ENCODE measurements around the gene RCE1.

Gene RCE1

GRCh38 chr11:66848671-66849500, 5.6 kb downstream of the RCE1 start:
- Histone ChIP-seq H3K14ac (ENCODE audit: low read length) (no peak overlapping the region), H3K79me1 (ENCODE audit: low read depth, low read length) (peaks cover 16% of the 10 kb centered on the region), H3K27me3 (ENCODE audit: control insufficient read depth in 3 of 3, insufficient read depth in 3 of 3, low read depth in 1 of 3, low read length in 3 of 3) (no peaks in the 10 kb centered on the region), H3K9me3 (replicated peaks in 1 of 2; ENCODE audit: control insufficient read depth in 2 of 2, insufficient read depth in 1 of 2, low read depth in 1 of 2, low read length in 2 of 2) (no peaks in the 10 kb centered on the region), H3K18ac (ENCODE audit: low read length) (no peak overlapping the region), H3K23ac (ENCODE audit: low read depth, low read length, poor library complexity) (no peak overlapping the region), H2AFZ (ENCODE audit: low read length) (no peak overlapping the region), H2BK12ac (ENCODE audit: low read length) (no peak overlapping the region), H3K4me2 (ENCODE audit: insufficient read depth, low read length, poor library complexity, severe bottlenecking) (no peak overlapping the region), H4K91ac (ENCODE audit: low read depth, low read length, poor library complexity) (no peak overlapping the region), H2BK15ac (ENCODE audit: low read length) (no peak overlapping the region), H3K36me3 (replicated peaks in 1 of 2; ENCODE audit: control insufficient read depth in 2 of 2, insufficient read depth in 2 of 2, low read length in 2 of 2) (peaks cover 33 to 55% of the 10 kb centered on the region in 2 donors), H2AK5ac (ENCODE audit: low read depth, low read length) (peak overlapping the region; percentile 21), H3K27ac (replicated peaks; ENCODE audit: low read length) (no peak overlapping the region), H4K8ac (ENCODE audit: low read depth, low read length) (no peak overlapping the region), H3K4me1 (ENCODE audit: control insufficient read depth in 2 of 2, insufficient read depth in 1 of 2, low read depth in 1 of 2, low read length in 2 of 2) (peaks cover 5 to 7% of the 10 kb centered on the region in 2 donors), H2BK5ac (ENCODE audit: low read length) (peak overlapping the region; percentile 24), H2BK120ac (ENCODE audit: low read depth, low read length) (no peak overlapping the region), H3K4ac (ENCODE audit: low read length) (no peak overlapping the region), H3K9ac (ENCODE audit: low read depth, low read length, poor library complexity) (no peak overlapping the region), H3K4me3 (ENCODE audit: low read length in 2 of 2) (no peak overlapping the region)
- no peak for DNase-seq (ENCODE audit: low spot score)
- no CpG with 5 or more reads among the region's 28 CpGs for WGBS, 2 donors (ENCODE audit: extremely low coverage in 2 of 2, insufficient read length in 2 of 2, insufficient replicate concordance in 1 of 2)

- peaks cover 9% of the 10 kb centered on the region for H3K79me1 ChIP-seq (ENCODE audit: low read depth, low read length)
- no CpG with 5 or more reads among the region's 22 CpGs for WGBS, 2 donors (ENCODE audit: extremely low coverage in 2 of 2, insufficient read length in 2 of 2, insufficient replicate concordance in 1 of 2)
- no peak overlapping the region for H4K91ac ChIP-seq (ENCODE audit: low read depth, low read length, poor library complexity)
- peak overlapping the region; percentile 24 for H2BK5ac ChIP-seq (ENCODE audit: low read length)
- H3K9ac ChIP-seq (ENCODE audit: low read depth, low read length, poor library complexity), result no peak overlapping the region
- no peaks in the 10 kb centered on the region for H3K9me3 ChIP-seq (replicated peaks in 1 of 2; ENCODE audit: control insufficient read depth in 2 of 2, insufficient read depth in 1 of 2, low read depth in 1 of 2, low read length in 2 of 2)
- DNase-seq (ENCODE audit: low spot score), result no peak
- H3K36me3 ChIP-seq (replicated peaks in 1 of 2; ENCODE audit: control insufficient read depth in 2 of 2, insufficient read depth in 2 of 2, low read length in 2 of 2), result peaks cover 30 to 50% of the 10 kb centered on the region in 2 donors
- H4K8ac ChIP-seq (ENCODE audit: low read depth, low read length), result no peak overlapping the region
- no peak overlapping the region for H2AK5ac ChIP-seq (ENCODE audit: low read depth, low read length)
- no peak overlapping the region for H2BK12ac ChIP-seq (ENCODE audit: low read length)
- H2BK15ac ChIP-seq (ENCODE audit: low read length), result no peak overlapping the region
- H3K4me1 ChIP-seq (ENCODE audit: control insufficient read depth in 2 of 2, insufficient read depth in 1 of 2, low read depth in 1 of 2, low read length in 2 of 2), result no peaks in the 10 kb centered on the region
- no peak overlapping the region for H3K14ac ChIP-seq (ENCODE audit: low read length)
- H3K27me3 ChIP-seq (ENCODE audit: control insufficient read depth in 3 of 3, insufficient read depth in 3 of 3, low read depth in 1 of 3, low read length in 3 of 3), result no peaks in the 10 kb centered on the region
- H3K18ac ChIP-seq (ENCODE audit: low read length), result no peak overlapping the region
- H3K27ac ChIP-seq (replicated peaks; ENCODE audit: low read length), result no peak overlapping the region
- no peak overlapping the region for H3K4me2 ChIP-seq (ENCODE audit: insufficient read depth, low read length, poor library complexity, severe bottlenecking)
- H2BK120ac ChIP-seq (ENCODE audit: low read depth, low read length), result no peak overlapping the region
- no peak overlapping the region for H3K4ac ChIP-seq (ENCODE audit: low read length)
- no peak overlapping the region for H3K4me3 ChIP-seq (ENCODE audit: low read length in 2 of 2)
- H2AFZ ChIP-seq (ENCODE audit: low read length), result no peak overlapping the region
- H3K23ac ChIP-seq (ENCODE audit: low read depth, low read length, poor library complexity), result peak overlapping the region; percentile 93
Observed at GRCh38 chr11:66849501-66850234, 6.4 kb downstream of the RCE1 start.

DNA sequence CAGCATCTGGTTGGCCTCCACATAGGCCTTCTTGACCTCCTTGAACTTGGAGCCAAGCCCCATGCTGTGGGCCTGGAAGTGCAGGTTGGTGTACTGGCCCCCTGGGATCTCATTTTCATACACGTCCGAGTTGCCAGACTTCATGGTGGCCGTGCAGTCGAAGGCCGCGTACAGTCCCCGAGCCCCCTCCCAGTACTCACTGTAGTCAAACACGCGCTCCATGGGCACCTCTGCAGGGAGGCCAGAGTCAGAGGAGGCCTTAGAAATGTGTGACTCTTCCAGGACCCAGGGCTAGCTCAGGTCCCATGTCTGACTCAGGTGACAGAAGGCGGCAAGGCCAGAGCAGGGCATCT, 7.0 kb downstream of the RCE1 start:
- no peaks in the 10 kb centered on the region for H3K27me3 ChIP-seq (ENCODE audit: control insufficient read depth in 3 of 3, insufficient read depth in 3 of 3, low read depth in 1 of 3, low read length in 3 of 3)

DNA sequence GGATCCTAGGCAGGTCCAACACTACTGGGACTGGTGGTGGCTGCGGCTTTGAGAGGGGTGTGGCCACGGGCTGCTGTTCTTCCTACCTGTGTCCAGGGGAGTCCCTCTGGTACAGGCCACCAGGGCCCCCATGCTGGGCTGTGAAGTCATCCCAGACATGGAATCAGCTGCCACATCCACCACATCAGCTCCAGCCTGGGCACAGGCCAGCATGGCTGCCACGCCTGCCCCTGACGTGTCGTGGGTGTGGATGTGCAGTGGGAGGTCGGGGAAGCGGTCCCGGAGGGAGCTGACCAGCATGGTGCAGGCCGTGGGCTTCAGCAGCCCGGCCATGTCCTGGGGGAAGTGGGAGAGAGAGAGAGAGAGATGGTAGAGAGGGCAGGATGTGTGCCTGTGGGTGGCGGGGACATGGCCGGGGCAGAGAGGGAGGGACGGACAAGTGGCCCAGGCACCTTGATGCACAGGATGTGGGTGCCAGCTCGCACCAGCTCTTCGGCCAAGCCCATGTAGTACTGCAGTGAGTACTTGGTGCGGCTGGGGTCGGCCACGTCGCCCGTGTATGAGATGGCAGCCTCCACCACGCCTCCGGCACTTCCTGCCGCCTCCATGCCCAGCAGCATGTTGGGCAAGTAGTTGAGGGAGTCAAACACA, 7.5 kb downstream of the RCE1 start:
- no peak overlapping the region for H3K4me3 ChIP-seq (ENCODE audit: low read length in 2 of 2)
- peak overlapping the region; percentile 46 for H2AK5ac ChIP-seq (ENCODE audit: low read depth, low read length)
- H3K23ac ChIP-seq (ENCODE audit: low read depth, low read length, poor library complexity), result peak overlapping the region; percentile 80
- peaks cover 4% of the 10 kb centered on the region for H3K79me1 ChIP-seq (ENCODE audit: low read depth, low read length)
- no peak overlapping the region for H3K4me2 ChIP-seq (ENCODE audit: insufficient read depth, low read length, poor library complexity, severe bottlenecking)
- no peak overlapping the region for H3K14ac ChIP-seq (ENCODE audit: low read length)
- no peak overlapping the region for H2AFZ ChIP-seq (ENCODE audit: low read length)
- H3K4me1 ChIP-seq (ENCODE audit: control insufficient read depth in 2 of 2, insufficient read depth in 1 of 2, low read depth in 1 of 2, low read length in 2 of 2), result peaks cover 3 to 7% of the 10 kb centered on the region in 2 donors
- no peak overlapping the region for H2BK120ac ChIP-seq (ENCODE audit: low read depth, low read length)
- no peak overlapping the region for H4K8ac ChIP-seq (ENCODE audit: low read depth, low read length)
- H3K4ac ChIP-seq (ENCODE audit: low read length), result no peak overlapping the region
- WGBS, 2 donors (ENCODE audit: extremely low coverage in 2 of 2, insufficient read length in 2 of 2, insufficient replicate concordance in 1 of 2), result no CpG with 5 or more reads among the region's 23 CpGs
- no peak overlapping the region for H2BK15ac ChIP-seq (ENCODE audit: low read length)
- H3K36me3 ChIP-seq (replicated peaks in 1 of 2; ENCODE audit: control insufficient read depth in 2 of 2, insufficient read depth in 2 of 2, low read length in 2 of 2), result peaks cover 20 to 39% of the 10 kb centered on the region in 2 donors
- no peak overlapping the region for H3K27ac ChIP-seq (replicated peaks; ENCODE audit: low read length)
- no peaks in the 10 kb centered on the region for H3K27me3 ChIP-seq (ENCODE audit: control insufficient read depth in 3 of 3, insufficient read depth in 3 of 3, low read depth in 1 of 3, low read length in 3 of 3)
- H3K9ac ChIP-seq (ENCODE audit: low read depth, low read length, poor library complexity), result no peak overlapping the region
- H4K91ac ChIP-seq (ENCODE audit: low read depth, low read length, poor library complexity), result no peak overlapping the region
- no peak for DNase-seq (ENCODE audit: low spot score)
- no peaks in the 10 kb centered on the region for H3K9me3 ChIP-seq (replicated peaks in 1 of 2; ENCODE audit: control insufficient read depth in 2 of 2, insufficient read depth in 1 of 2, low read depth in 1 of 2, low read length in 2 of 2)
- no peak overlapping the region for H2BK5ac ChIP-seq (ENCODE audit: low read length)
- H3K18ac ChIP-seq (ENCODE audit: low read length), result no peak overlapping the region
- peak overlapping the region; percentile 41 for H2BK12ac ChIP-seq (ENCODE audit: low read length)

More for the DNA sequence above, 7.0 kb downstream of the RCE1 start:
- no peak overlapping the region for H3K27ac ChIP-seq (replicated peaks; ENCODE audit: low read length)
- no peak overlapping the region for H3K18ac ChIP-seq (ENCODE audit: low read length)
- no peak for DNase-seq (ENCODE audit: low spot score)
- no peak overlapping the region for H3K14ac ChIP-seq (ENCODE audit: low read length)
- no peak overlapping the region for H3K9ac ChIP-seq (ENCODE audit: low read depth, low read length, poor library complexity)
- H3K79me1 ChIP-seq (ENCODE audit: low read depth, low read length), result peaks cover 4% of the 10 kb centered on the region
- H2BK15ac ChIP-seq (ENCODE audit: low read length), result no peak overlapping the region
- H3K4me1 ChIP-seq (ENCODE audit: control insufficient read depth in 2 of 2, insufficient read depth in 1 of 2, low read depth in 1 of 2, low read length in 2 of 2), result peaks cover 0 to 2% of the 10 kb centered on the region in 2 donors
- no peak overlapping the region for H4K8ac ChIP-seq (ENCODE audit: low read depth, low read length)
- no peaks in the 10 kb centered on the region for H3K9me3 ChIP-seq (replicated peaks in 1 of 2; ENCODE audit: control insufficient read depth in 2 of 2, insufficient read depth in 1 of 2, low read depth in 1 of 2, low read length in 2 of 2)
- peak overlapping the region; percentile 93 for H3K23ac ChIP-seq (ENCODE audit: low read depth, low read length, poor library complexity)
- no peak overlapping the region for H2BK5ac ChIP-seq (ENCODE audit: low read length)
- H3K4ac ChIP-seq (ENCODE audit: low read length), result no peak overlapping the region
- H2BK12ac ChIP-seq (ENCODE audit: low read length), result no peak overlapping the region
- H2AFZ ChIP-seq (ENCODE audit: low read length), result no peak overlapping the region
- H2AK5ac ChIP-seq (ENCODE audit: low read depth, low read length), result no peak overlapping the region
- WGBS, 2 donors (ENCODE audit: extremely low coverage in 2 of 2, insufficient read length in 2 of 2, insufficient replicate concordance in 1 of 2), result no CpG with 5 or more reads among the region's 10 CpGs
- no peak overlapping the region for H3K4me2 ChIP-seq (ENCODE audit: insufficient read depth, low read length, poor library complexity, severe bottlenecking)
- H3K4me3 ChIP-seq (ENCODE audit: low read length in 2 of 2), result no peak overlapping the region
- no peak overlapping the region for H2BK120ac ChIP-seq (ENCODE audit: low read depth, low read length)
- peaks cover 25 to 44% of the 10 kb centered on the region in 2 donors for H3K36me3 ChIP-seq (replicated peaks in 1 of 2; ENCODE audit: control insufficient read depth in 2 of 2, insufficient read depth in 2 of 2, low read length in 2 of 2)
- H4K91ac ChIP-seq (ENCODE audit: low read depth, low read length, poor library complexity), result no peak overlapping the region
